G401.6 (cell line): ENCODE results near the gene TPX2.
A peak's percentile ranks its signal among the peaks of the same experiment; 100 is the strongest.

Source experiments
- FAIRE-seq: peaks from 2 replicates; lab custom pipeline; 2012; peaks lifted over from hg19 to GRCh38; lab: Jason Lieb, UNC

TPX2 gene, protein sequence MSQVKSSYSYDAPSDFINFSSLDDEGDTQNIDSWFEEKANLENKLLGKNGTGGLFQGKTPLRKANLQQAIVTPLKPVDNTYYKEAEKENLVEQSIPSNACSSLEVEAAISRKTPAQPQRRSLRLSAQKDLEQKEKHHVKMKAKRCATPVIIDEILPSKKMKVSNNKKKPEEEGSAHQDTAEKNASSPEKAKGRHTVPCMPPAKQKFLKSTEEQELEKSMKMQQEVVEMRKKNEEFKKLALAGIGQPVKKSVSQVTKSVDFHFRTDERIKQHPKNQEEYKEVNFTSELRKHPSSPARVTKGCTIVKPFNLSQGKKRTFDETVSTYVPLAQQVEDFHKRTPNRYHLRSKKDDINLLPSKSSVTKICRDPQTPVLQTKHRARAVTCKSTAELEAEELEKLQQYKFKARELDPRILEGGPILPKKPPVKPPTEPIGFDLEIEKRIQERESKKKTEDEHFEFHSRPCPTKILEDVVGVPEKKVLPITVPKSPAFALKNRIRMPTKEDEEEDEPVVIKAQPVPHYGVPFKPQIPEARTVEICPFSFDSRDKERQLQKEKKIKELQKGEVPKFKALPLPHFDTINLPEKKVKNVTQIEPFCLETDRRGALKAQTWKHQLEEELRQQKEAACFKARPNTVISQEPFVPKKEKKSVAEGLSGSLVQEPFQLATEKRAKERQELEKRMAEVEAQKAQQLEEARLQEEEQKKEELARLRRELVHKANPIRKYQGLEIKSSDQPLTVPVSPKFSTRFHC

DNA sequence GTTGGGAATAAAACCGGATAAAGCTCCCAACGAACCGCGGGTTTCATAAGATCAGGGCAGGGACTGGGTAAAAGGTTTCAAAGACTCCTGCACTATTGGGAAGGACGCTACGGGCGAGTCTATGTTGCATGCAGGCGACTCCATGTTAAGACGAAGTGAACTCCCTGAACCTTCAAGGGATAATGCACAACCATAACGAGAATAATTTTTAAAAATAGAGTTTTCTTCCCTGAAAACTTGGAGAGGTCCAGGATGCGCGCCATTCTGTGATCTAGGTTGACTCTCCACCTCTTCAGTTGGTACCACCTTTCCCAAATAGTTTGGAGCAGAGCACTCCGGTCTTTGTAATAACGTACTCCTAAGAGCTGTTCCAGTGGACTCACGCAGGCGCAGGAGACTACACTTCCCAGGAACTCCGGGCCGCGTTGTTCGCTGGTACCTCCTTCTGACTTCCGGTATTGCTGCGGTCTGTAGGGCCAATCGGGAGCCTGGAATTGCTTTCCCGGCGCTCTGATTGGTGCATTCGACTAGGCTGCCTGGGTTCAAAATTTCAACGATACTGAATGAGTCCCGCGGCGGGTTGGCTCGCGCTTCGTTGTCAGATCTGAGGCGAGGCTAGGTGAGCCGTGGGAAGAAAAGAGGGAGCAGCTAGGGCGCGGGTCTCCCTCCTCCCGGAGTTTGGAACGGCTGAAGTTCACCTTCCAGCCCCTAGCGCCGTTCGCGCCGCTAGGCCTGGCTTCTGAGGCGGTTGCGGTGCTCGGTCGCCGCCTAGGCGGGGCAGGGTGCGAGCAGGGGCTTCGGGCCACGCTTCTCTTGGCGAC is at the start of gene TPX2:
Gene TPX2, plus strand, starts transcription at position 562 of the 821 bp plus-strand sequence. CDS start 18,187 bp downstream, outside the sequence.
- peak; percentile 96 for FAIRE-seq

DNA sequence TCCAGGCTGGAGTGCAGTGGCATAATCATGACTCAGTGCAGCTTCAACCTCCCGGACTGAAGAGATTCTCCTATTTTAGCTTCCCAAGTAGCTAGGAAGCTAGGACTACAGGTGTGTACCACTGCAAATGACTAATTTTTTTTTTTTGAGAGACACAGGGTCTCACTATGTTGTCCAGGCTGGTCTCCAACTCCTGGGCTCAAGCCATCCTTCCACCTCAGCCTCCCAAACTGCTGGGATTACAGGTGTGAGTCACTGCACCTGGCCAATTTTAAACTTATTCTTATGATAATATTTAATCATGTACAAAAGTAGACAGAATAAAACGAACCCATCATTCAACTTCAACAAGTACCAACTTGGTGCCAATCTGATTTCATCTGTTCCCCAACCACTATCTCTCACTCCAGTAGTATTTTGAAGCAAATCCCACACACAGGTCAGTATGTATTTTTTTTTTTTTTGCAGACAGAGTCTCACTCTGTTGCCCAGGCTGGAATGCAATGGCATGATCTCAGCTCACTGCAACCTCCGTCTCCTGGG is 48.9 kb upstream of the TPX2 start:
- FAIRE-seq: no peak

DNA sequence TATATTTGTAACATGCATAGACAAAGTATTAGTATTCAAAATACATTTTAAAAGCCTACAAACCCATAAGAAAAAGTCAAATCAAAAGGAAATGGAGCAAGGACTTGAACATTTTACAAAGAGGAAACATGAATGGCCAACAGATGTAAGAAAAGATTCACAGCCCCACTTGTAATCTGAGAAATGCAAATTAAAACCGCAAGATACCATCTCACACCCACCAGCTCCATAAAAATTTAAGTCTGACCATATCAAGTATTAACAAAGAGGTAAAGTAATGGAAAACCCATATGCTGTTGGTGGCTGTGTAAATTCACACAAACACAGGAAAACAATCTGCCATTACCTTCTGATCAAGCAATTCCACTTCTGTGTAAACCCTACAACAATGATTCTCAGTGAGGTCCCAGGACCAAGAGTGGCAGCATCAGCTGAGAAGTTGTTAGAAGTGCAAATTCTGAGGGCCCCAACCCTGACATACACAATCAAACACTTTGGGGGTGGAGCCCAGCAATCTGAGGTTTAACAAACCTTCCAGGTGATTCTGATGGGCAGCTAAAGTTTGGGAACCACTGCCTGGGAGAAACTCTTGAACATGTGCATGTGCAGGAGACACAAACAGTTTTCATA is 47.3 kb upstream of the TPX2 start:
- no peak for FAIRE-seq

DNA sequence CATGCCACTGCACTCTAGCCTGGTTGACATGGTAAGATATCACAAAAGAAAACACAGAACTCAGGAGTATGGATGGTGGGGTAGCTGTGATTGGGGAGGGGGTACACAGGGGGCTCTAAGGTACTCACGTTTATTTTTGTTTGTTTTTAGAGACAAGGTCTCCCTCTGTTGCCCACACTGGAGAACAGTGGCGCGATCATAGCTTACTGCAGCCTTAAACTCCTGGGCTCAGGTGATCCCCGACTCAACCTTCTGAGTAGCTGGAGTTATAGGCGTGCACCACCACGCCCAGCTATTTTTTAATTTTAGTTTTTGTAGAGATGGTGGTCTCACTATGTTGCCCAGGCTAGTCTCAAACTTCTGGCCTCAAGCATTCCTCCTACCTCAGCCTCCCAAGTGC is 45.7 kb upstream of the TPX2 start:
- no peak for FAIRE-seq

DNA sequence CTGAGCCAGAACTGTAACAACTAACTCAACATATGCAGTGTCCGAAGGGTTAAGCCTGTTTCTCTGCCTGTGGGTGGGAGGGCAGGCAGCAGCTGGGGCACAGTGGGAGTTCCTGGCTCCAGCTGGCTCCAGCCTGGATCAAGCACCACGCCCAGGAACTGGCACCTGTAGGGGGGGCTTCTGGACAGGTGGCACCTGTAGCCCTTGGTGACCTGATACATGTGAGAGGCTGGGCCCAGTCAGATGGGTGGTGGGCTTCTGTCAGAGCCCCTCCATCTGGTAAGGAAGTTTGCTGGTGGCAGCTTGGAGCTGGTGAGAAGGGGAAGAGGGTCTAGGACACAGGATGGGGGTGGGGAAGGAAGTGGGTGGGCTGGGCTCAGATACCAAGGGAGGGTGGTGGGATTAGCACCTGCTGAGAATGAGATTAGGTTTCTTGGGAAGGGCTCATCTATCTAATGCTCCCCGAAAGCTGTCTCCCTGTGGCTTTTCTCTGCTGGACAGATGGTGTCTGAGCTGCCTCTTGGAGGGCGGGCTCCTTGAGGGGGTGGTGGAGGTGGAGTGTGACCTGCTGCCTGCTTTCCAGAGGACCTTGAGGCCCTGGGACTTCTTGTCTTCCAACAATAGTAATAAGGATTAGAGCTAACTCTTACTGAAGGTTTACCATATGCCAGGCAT is 45.0 kb upstream of the TPX2 start:
- FAIRE-seq: no peak

DNA sequence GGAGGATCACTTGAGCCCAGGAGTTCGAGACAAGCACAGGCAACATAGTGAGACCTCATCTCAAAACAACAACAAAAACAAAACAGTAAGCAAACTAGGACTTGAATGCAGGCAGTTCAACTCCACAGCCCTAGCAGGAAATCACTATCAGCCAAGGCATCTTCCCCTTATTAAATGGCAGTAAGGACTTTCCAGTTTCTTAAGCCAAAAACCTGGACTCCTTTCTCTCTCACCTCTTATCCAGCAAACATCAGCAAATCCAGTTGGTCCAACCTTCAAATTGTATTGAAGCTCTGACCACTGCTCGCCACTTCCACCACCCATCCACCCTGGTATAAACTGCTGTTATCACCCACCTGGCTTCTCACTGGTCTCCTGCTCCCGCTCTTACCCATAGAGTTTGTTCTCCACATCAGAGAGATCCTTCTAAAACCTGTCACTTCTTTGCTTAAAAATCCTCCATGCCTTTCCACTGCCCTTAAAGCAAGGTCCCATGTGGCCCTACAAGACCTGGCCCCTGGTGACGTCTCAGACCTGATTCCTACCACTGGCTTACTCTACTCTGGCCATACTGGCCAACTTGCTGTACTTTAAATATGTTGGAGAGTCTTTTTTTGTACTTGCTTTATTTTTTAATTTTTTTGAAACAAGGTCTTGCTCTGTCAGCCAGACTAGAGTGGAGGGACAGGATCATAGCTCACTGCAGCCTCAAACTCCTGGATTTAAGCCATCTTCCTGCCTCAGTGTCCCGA is 44.1 kb upstream of the TPX2 start:
- FAIRE-seq: no peak

DNA sequence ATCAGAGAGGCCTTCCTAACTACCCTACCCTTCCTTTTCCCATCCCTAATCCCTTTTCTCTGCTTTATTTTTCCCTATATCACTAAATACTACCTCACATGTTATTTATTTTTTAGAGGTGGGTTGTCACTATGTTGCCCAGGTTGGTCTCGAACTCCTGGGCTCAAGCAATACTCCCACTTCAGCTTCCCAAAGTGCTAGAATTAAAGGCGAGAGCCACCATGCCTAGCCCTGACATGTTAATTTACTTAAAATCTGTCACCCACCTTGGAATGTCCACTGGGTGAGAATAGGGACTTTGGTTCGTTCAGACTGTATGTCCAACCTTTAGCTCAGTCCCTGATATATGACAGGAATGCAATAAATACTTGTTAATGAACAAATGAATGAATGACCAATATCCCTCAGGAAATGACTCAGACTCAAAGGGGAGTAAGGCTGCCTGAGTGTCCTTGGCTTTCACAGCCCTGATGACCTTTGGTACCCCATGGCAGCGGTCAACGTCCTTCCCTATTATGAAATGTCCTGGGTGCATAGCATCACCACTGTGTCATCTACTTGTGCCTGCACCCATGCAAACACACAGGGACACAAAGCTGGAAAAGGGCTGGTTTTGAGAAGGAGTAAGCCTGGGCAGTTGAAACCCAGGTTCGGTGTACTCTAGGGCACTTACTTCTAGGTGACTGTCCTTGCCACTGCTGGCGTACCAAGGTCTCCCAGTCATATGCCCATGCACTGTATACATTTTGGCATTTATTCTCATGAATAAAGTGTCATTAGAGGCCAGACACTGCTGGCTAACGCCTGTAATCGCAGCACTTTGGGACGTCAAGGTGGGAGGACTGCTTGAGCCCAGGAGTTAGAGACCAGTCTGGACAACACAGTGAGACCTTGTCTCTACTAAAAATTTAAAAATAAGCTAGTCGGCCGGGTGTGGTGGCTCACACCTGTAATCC is 43.0 kb upstream of the TPX2 start:
- no peak for FAIRE-seq

DNA sequence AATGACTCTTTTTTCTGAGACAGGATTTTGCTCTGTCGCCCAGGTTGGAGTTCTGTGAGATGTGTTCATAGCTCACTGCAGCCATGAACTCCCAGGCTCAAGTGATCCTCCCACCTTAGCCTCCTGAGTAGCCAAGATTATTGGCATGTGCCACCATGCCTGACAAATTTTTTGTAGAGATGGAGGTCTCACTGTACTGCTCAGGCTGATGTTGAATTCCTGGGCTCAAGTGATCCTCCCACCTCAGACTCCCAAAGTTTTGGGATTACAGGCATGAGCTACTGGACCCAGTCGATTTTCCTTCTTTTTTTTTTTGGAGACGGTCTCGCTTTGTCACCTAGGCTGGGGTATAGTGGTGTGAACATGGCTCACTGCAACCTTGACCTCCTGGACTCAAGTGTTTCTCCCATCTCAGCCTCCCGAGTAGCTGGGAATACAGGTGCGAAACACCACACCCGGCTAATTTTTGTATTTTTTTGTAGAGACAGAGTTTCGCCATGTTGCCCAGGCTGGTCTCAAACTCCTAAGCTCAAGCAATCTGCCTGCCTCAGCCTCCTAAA is 40.8 kb upstream of the TPX2 start:
- no peak for FAIRE-seq

DNA sequence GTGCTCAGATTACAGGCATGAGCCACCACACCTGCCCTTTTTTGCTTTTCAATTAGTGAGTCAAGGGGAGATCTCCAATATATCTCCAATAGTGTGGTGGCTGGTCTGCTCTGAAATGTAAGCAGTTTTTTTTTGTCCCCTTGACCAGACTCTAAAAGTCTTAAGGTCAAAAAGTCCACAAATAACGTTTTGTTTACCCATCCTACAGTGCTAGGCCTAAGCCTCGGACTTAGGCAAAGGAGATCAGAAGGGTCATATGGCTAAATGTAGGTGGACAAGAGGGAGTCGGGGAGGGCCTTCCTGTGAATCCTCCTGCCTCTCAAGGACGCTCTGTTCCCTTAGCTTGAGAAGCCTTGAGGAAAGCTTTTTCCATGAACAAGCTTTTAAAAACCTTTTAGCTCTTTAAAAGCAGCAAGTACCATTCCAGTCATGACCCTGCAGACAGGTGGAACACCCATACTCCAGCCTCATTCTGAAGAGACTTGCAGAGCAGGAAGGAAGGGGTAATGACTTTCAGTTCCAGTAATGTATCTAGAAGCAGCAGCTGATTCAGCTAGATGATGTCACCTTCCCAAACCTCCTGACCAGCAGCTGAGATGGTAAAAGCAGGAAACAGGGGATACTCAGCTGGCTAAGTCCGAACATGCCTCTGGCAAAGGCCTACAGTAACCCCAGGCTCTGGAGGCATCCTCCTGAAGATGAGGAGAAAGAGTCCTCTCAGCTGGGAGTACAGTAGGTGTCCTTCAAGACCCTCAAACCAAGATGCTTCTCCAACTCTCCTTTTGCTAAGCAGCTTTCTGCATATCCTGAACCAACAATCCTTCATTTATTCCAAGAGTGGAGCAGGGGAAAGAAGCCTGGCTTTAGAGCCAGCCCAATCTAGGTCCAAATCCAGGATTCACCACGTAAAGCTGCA is 40.0 kb upstream of the TPX2 start:
- FAIRE-seq: peak; percentile 70

DNA sequence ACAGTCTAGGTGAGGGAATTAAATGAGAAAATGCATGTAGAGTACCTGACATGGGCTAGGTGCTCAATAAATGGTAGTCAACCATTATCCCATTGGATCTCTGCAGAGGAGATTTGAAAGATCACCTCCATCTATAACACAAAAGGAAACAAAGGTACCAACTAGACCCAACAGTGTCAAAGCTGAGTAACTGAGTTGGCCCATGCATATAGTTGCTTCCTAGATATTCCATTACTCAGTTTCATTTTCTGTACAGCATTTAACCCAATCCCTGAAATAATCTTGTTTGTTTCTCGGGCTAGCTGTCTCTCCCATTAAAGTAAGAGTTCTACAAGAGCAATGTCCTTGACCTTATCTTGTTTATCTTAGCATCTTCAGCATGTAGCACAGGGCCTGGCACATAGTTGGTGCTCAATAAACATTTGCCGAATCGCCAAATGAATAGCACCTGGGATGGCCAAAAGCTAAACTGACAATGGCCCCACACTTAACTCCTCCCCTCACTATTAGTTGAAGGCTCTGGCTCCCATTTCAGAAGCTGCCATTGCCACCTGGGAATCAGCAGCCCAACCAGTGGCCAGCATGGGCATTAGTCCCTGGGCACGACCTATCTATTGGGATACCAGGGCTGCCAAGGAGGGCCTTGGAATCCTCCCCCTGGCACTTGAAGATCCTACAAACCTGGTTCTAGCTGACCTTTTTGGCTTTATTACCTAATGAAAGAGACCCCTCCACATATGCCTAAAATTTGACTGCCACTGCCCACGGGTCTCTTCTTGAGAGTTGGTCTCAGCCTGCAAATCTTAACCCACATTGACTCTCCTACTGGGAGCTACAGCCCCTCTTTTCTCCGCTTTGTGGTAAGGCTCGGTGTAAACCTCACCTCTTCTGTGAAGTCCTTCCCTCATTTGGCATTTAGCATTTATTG is 39.0 kb upstream of the TPX2 start:
- no peak for FAIRE-seq

DNA sequence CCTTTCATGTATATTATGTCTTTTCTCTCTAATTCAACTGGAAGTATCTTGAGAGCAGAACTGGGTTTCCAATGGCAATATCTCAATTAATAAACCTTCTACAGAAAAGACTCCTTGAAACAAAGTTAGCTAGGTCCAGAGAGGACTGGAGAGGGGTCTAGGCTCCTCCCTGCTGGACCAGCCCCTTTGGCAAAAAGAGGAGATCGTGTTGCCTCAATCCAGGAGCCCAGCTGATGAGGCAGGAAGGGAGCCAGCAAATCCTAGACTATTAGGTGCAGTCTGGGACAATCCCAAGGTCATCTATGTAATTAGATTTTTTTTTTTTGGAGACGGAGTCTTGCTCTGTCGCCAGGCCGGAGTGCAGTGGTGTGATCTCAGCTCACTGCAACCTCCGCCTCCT is 38.3 kb upstream of the TPX2 start:
- FAIRE-seq: no peak

DNA sequence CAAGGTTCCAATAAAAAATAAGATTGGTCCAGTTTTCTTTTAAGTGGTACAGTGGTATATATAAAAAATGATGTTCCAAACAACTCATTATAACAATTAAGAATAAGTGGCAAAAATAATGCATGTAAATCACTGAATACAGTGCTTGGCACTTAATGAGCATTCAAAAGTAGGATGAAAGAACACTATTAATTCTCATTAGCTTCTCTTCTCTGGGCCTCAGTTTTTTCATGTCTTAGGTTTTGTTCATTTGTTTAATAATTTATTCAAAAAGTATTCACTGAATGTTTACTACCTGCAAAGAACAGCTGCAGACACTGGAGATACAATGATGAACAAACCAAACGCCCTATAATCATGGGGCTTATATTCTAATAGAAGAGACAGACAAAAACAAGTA is 37.5 kb upstream of the TPX2 start:
- no peak for FAIRE-seq

DNA sequence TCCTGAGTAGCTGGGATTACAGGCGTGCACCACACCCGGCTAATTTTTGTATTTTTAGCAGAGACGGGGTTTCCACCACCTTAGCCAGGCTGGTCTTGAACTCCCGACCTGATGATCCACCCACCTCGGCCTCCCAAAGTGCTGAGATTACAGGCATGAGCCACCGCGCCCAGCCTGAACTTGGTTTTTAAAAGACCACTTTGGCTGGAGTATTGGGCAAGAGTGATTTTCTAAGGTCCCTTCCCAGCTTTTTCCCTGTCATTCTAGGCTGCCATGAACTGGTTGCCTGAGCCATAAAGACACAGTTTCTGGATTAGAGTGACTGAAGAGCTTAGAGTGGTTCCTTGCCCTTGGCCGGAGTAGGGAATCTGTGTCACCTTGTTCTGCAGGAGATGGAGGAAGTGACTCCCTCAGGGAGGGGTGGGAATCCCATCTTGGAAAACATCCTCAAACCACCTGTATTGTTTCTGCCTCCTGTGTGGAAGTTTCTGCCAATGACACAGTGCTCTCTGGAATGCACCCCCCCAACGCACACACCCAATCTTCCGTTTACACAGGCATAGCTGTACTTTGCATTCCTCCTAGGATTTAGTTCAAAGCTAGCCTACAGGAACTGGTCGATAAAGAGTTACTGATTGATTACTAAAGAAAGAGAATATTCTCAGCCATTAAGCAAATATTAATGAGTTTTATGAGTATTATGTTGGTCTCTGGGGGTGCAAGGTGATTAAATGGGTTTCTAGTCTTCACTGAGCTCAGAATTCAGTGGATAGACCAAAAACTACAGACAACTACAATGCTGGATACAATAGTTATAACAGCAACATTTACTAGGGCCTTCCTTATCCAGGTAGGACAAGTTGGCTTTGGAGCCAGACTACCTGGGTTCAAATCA is 34.6 kb upstream of the TPX2 start:
- FAIRE-seq: peak; percentile 88

DNA sequence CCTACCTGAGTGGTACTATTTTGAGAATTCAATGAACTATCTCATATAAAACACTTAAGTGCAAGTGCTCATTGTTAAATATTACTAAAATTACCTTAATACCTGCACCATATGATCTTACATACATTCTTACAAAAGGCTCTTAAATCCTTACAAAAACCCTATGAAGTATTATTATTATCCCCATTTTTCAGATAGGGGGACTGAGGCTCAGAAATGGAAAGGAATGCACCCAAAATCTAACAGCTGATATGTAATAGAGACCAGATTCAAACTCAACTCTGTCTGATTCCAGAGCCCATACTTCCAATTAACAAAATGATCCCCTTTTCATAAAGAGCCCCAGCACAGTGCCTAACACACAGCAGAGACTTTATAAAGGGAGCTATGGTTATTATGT is 33.9 kb upstream of the TPX2 start:
- FAIRE-seq: no peak

DNA sequence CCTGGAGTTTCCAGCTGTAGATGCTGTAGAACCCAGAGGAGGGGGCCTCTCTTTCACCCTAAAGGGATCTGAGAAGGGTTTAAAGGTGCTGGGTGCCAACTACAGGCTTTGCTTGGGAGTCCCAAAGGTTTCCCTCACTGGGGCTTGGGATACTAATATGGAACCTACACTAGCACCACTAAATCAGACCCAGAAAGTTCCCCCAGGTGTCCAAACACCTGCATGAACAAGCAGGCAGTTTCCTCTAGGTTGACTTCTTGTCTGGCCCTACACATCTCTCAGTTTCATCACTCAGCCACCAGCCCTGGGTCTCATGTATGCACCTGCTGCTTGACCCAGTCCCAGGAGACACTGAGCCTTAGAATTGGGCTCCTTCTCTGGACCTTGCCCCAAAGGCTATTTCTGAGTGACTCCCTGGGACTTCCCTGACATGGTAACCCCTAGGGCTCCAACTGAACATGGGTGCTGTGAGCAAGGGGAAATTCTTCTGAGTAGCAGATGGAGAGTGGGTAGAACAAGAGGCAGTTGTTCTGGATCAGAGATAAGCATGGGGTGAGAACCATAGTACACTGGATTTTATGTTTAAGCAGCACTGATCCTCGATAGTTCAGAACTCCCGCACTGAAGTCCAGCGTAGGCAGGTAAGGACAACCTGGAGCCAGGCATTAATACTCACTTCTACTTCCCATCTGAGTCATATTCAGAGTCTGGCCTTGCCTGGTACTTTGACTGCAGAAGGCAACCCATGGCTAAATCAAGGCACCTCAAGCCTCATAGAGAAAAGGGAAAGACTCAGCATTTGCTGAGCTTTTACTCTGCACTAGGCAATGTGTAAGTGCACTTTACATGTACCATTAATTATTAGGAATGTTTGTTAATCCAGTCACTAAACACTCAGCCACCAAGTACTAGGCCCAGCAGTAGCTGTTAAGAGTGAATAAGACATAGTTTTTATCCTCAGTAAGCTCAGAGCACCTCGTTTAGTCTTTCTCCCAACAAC is 33.2 kb upstream of the TPX2 start:
- no peak for FAIRE-seq
